ENCODE data around the gene KAT7. TPM values are rescaled to one million over a fixed set of nuclear protein-coding genes. Genes with fewer than 3 reads are reported as not detected.

The KAT7 gene
- total and polyA plus RNA-seq, 10 of the 15 experiments (the other 5 are each of a cell fraction or from before 2014, with no cell fraction given): 6.6 to 45.8 (median 26.3) TPM

DNA sequence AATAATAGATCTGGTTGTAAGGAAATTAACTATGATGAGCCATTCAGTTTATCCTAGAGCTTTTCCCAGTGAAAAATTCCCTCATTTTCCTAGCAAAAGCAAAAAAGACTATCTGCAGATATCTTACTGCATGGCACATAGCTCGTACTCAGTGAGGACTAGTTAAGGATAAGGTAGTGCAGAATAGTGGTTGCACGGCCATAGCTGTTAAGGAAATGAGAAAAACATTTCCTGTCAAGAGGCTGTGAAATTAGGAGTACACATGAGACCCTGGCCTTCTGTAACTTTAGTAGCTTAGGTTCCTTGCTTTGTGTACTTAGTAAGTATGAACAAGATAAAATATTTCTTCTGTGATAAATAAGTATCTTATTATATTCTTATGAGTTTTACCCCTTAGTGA lies 10.3 kb downstream of the KAT7 start (continued):
- TF ChIP-seq, protein P1, sequence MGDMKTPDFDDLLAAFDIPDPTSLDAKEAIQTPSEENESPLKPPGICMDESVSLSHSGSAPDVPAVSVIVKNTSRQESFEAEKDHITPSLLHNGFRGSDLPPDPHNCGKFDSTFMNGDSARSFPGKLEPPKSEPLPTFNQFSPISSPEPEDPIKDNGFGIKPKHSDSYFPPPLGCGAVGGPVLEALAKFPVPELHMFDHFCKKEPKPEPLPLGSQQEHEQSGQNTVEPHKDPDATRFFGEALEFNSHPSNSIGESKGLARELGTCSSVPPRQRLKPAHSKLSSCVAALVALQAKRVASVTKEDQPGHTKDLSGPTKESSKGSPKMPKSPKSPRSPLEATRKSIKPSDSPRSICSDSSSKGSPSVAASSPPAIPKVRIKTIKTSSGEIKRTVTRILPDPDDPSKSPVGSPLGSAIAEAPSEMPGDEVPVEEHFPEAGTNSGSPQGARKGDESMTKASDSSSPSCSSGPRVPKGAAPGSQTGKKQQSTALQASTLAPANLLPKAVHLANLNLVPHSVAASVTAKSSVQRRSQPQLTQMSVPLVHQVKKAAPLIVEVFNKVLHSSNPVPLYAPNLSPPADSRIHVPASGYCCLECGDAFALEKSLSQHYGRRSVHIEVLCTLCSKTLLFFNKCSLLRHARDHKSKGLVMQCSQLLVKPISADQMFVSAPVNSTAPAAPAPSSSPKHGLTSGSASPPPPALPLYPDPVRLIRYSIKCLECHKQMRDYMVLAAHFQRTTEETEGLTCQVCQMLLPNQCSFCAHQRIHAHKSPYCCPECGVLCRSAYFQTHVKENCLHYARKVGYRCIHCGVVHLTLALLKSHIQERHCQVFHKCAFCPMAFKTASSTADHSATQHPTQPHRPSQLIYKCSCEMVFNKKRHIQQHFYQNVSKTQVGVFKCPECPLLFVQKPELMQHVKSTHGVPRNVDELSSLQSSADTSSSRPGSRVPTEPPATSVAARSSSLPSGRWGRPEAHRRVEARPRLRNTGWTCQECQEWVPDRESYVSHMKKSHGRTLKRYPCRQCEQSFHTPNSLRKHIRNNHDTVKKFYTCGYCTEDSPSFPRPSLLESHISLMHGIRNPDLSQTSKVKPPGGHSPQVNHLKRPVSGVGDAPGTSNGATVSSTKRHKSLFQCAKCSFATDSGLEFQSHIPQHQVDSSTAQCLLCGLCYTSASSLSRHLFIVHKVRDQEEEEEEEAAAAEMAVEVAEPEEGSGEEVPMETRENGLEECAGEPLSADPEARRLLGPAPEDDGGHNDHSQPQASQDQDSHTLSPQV (IDR thresholded peaks at IDR 0.05): no peak
- TF ChIP-seq HDGF (IDR thresholded peaks at IDR 0.05) (no peak), MTA2 (IDR thresholded peaks at IDR 0.05; ENCODE audit: low read depth) (no peak), HDAC2 (IDR thresholded peaks at IDR 0.05) (no peak), KDM1A (IDR thresholded peaks at IDR 0.05; ENCODE audit: borderline replicate concordance) (no peak), ETV6 (conservative IDR thresholded peaks at IDR 0.05 in 1 of 2, IDR thresholded peaks at IDR 0.05 in 1 of 2; ENCODE audit: borderline replicate concordance in 1 of 2, low read depth in 1 of 2) (no peak), PRDM15 (CRISPR knock-in tag; IDR thresholded peaks at IDR 0.05) (no peak), KLF5 (IDR thresholded peaks at IDR 0.05; ENCODE audit: partially characterized antibody) (no peak), SIN3A (IDR thresholded peaks at IDR 0.05; ENCODE audit: low read depth, low read length) (no peak), RCOR1 (conservative IDR thresholded peaks at IDR 0.05; ENCODE audit: low read depth, low read length) (no peak), TAF1 (IDR thresholded peaks at IDR 0.05; ENCODE audit: borderline replicate concordance, low read depth, low read length) (no peak)
- TF ChIP-seq, protein P2, sequence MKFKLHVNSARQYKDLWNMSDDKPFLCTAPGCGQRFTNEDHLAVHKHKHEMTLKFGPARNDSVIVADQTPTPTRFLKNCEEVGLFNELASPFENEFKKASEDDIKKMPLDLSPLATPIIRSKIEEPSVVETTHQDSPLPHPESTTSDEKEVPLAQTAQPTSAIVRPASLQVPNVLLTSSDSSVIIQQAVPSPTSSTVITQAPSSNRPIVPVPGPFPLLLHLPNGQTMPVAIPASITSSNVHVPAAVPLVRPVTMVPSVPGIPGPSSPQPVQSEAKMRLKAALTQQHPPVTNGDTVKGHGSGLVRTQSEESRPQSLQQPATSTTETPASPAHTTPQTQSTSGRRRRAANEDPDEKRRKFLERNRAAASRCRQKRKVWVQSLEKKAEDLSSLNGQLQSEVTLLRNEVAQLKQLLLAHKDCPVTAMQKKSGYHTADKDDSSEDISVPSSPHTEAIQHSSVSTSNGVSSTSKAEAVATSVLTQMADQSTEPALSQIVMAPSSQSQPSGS (IDR thresholded peaks at IDR 0.05; ENCODE audit: low read length): no peak

All from GM12878 (cell line).